Uterus (tissue), 4 donors: Measurements from ENCODE around the gene NAA10. TPM values are rescaled to one million over a fixed set of nuclear protein-coding genes. Genes with fewer than 3 reads are reported as not detected.

Source experiments
- DNase-seq, 2 donors: peaks; one replicate each; pipeline ENCODE4 v3.0.0-alpha.2; 2019 to 2020
- H3K27ac ChIP-seq, 2 donors: fragments of 200-600 bp; sonication (generic); 1 replicate in 1 of 2; 2 replicates in 1 of 2; pipeline ENCODE4 v1.5.1; 2016 to 2018
- H3K27me3 ChIP-seq, 2 donors: fragments of 200-600 bp; sonication (generic); one replicate each; pipeline ENCODE4 v1.5.1; 2018 to 2019; ENCODE audit warnings: control low read depth in 1 of 2
- H3K36me3 ChIP-seq, 2 donors: fragments of 200-600 bp; sonication (generic); one replicate each; pipeline ENCODE4 v1.5.1; 2019; ENCODE audit warnings: control low read depth in 1 of 2
- H3K4me1 ChIP-seq, 2 donors: fragments of 200-600 bp; sonication (generic); one replicate each; pipeline ENCODE4 v1.5.1; 2018 to 2019; ENCODE audit warnings: control low read depth in 1 of 2
- H3K4me3 ChIP-seq, 2 donors: fragments of 200-600 bp; sonication (generic); 1 replicate in 1 of 2; 2 replicates in 1 of 2; pipeline ENCODE4 v1.5.1; 2018 to 2019; ENCODE audit warnings: mild to moderate bottlenecking in 1 of 2
- H3K9me3 ChIP-seq, 2 donors: fragments of 200-600 bp; sonication (generic); one replicate each; pipeline ENCODE4 v1.5.1; 2019; ENCODE audit warnings: control low read depth in 1 of 2
- CTCF ChIP-seq, 4 experiments: fragments of 200-600 bp in 2 of 4; fragments of 450-650 bp in 2 of 4; sonication (generic) in 2 of 4; IDR thresholded peaks; one replicate each; pipeline ENCODE4 v1.5.1; 2016 to 2019; ENCODE audit warnings: antibody characterized with exemption in 4 of 4, mild to moderate bottlenecking in 2 of 4, moderate library complexity in 1 of 4
- POLR2A ChIP-seq, 2 donors: fragments of 450-650 bp; IDR thresholded peaks; one replicate each; pipeline ENCODE4 v1.6.1; 2016; ENCODE audit warnings: antibody characterized with exemption in 2 of 2, mild to moderate bottlenecking in 1 of 2, moderate library complexity in 1 of 2
- intact Hi-C: fragments of 100-400 bp; cut with DNase I; formaldehyde crosslinking; loops from one replicate; pipeline ENCODE4 v1.15.1; 2023; ENCODE audit warnings: low total_unique reads
- total RNA-seq, 4 donors: library from RNA; depleted of rRNA in 3 of 4; stranded (reverse); fragments of >200 nt in 3 of 4; gene quantifications; one replicate each; pipeline versions ENCODE4 v1.1.0 to v1.2.4, GENCODE V29; 2014 to 2023
- donor health status: DM: yes; HTN: yes; CAD: no.

Gene NAA10
- total RNA-seq, 4 donors from 2014 or later, result 37.9 to 198 (median 109) TPM

- Histone ChIP-seq H3K9me3 (no peaks in the 10 kb centered on the region), H3K36me3 (no peaks in the 10 kb centered on the region), H3K27ac (peak overlapping the region in 1 of 2 donors; percentile 7), H3K4me1 (peaks cover 0 to 5% of the 10 kb centered on the region in 2 donors), H3K4me3 (no peak overlapping the region), H3K27me3 (no peaks in the 10 kb centered on the region)
- TF ChIP-seq CTCF (IDR thresholded peaks at IDR 0.05) (no peak), POLR2A (IDR thresholded peaks at IDR 0.05) (no peak)
- DNase-seq, result no peak
- intact Hi-C loops, result no loop called here
Observed at GRCh38 chrX:153974726-153975286, 40.0 kb upstream of the NAA10 start.

- no peak for DNase-seq
- H3K9me3 ChIP-seq, result no peaks in the 10 kb centered on the region
- H3K36me3 ChIP-seq, result no peaks in the 10 kb centered on the region
- no peak for TF ChIP-seq POLR2A (IDR thresholded peaks at IDR 0.05)
- TF ChIP-seq CTCF (IDR thresholded peaks at IDR 0.05), result no peak
- H3K4me1 ChIP-seq, result peaks cover 0 to 5% of the 10 kb centered on the region in 2 donors
- intact Hi-C loops, result no loop called here
- no peaks in the 10 kb centered on the region for H3K27me3 ChIP-seq
- H3K4me3 ChIP-seq, result no peak overlapping the region
- H3K27ac ChIP-seq, result peak overlapping the region; percentile 99
Observed at GRCh38 chrX:153974003-153974725, 39.3 kb upstream of the NAA10 start.

GRCh38 chrX:153973127-153974002 is 38.5 kb upstream of the NAA10 start:
- TF ChIP-seq CTCF (IDR thresholded peaks at IDR 0.05), result no peak
- TF ChIP-seq POLR2A (IDR thresholded peaks at IDR 0.05), result no peak
- intact Hi-C loops, result no loop called here
- DNase-seq, result no peak
- Histone ChIP-seq H3K27ac (peak overlapping the region; percentile 99), H3K36me3 (no peaks in the 10 kb centered on the region), H3K9me3 (no peaks in the 10 kb centered on the region), H3K4me3 (peak overlapping the region; percentile 52 to 96), H3K4me1 (peaks cover 0 to 5% of the 10 kb centered on the region in 2 donors), H3K27me3 (no peaks in the 10 kb centered on the region)

DNA sequence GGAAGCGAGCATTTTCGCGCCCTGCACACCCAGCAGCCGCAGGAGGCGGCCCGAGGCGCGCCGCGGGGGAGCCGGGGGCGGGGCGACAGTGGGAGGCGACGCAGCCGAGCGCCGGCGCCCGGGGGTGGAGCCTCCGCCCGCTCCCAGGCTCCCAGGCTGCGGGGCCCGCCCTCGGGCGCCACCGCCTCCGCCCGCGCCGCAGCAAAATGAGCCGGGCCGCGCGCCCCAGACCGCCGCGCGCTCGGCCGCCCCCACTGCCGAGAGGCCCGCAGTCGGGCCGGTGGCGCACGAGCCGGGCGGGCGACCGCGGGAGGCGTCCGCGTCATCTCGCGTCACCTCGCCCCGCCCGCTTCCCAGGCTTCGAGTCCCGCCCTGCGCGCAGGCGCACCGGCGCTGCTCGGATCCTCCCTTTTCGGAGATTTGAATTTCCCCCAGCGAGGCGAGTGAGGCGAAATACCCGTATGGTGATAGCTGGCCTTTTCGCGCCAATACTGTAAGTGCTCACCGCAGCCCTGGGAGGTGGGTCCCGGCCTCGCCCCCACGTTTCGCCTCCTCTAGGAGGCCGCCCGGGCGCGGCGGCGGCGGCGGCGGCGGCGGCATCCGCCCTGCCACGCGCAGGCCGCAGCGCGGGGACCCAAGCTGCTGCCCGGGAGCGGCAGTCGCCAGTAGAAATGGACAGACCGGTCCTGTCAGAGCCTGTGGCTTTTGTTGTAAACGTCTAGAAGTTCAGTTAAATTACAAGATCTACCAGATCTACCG is 37.7 kb upstream of the NAA10 start, which contains the start of gene TMEM187:
TSS of gene TMEM187 (plus strand) at position 387 of the 759 bp plus-strand sequence. CDS start 9,309 bp downstream, outside the sequence.
- peak; percentile 87 to 88 for DNase-seq

More for the DNA sequence above, 37.7 kb upstream of the NAA10 start, which contains the start of gene TMEM187:
- H3K4me3 ChIP-seq, result peak within 1 kb of the TSS; percentile 52 to 96
- H3K4me1 ChIP-seq, result peaks cover 0 to 5% of the 10 kb centered on the region in 2 donors
- no peaks in the 10 kb centered on the region for H3K27me3 ChIP-seq
- intact Hi-C loops, result no loop called here
- peak within 1 kb of the TSS; percentile 99 for H3K27ac ChIP-seq
- H3K36me3 ChIP-seq, result no peaks in the 10 kb centered on the region
- TF ChIP-seq CTCF (IDR thresholded peaks at IDR 0.05), result peak in 1 of 4 experiments; percentile 24
- TF ChIP-seq POLR2A (IDR thresholded peaks at IDR 0.05), result peak; percentile 35 to 71
- H3K9me3 ChIP-seq, result no peaks in the 10 kb centered on the region
